HG03575 (cell line): ENCODE data around the gene ZSCAN1.

ENCODE experiments used
- ATAC-seq: cut with Tn5 transposase; IDR thresholded peaks from one replicate; pipeline ENCODE4 v1.9.1; 2021; ENCODE audit not compliant: unreplicated experiment, insufficient number of reproducible peaks, low FRiP score; ENCODE audit errors: extremely low read depth

The ZSCAN1 gene

GRCh38 chr19:58060231-58060630 is 26.4 kb downstream of the ZSCAN1 start:
- no peak for ATAC-seq

DNA sequence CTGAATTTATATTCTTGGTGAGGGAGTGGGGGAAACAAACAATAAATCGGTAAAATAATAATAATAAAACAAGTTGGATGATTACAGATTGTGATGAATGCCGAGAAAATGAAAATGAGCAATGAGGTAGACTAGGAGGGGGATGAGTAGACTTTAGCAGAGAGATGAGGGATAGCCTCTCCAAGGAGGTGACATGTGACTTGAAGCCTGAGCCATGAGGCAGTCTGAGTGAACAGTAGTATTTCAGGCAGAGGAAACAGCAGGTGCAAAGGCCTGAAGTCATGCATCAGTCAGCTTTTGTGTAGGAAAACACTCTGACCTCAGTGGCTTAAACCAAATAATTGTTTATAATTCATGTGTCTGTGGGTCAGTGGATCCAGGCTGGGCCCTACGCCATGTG is 29.9 kb downstream of the ZSCAN1 start:
- ATAC-seq, result no peak

GRCh38 chr19:58067240-58067912 is 33.6 kb downstream of the ZSCAN1 start:
- no peak for ATAC-seq

DNA sequence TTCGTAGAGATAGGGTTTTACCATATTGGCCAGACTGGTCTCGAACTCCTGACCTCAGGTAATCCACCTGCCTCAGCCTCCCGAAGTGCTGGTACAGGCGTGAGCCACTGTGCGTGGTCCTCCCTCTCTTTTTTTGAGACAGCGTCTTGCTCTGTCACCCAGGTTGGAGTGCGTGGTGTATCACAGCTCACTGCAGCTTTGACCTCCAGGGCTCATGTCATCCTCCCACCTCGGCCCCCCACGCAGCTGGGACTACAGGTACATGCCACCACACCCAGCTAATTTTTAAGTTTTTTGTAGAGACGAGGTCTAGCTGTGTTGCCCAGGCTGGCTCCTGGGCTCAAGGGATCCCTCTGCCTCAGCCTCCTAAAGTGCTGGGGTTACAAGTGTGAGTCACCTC is 46.0 kb downstream of the ZSCAN1 start:
- ATAC-seq, result no peak

DNA sequence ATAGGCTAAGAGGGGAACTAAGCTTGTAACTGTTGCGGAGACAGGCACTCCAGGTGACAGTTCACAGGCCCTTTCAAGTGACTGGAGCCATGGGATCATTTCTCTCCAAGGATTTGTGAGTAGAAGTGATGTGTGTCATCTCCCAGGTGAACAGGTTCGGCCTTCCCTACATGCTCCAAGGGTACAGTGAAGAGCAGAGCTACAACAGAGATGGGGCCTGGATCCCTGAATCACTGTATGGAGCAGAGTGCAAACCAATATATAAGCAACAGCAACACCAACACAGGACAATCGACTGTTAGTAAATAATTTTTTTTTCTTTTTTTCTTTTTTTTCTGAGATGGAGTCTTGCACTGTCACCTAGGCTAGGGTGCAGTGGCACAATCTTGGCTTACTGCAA is 49.2 kb downstream of the ZSCAN1 start:
- ATAC-seq, result no peak

GRCh38 chr19:58084596-58085347 is 50.9 kb downstream of the ZSCAN1 start:
- no peak for ATAC-seq

GRCh38 chr19:58085348-58085875 is 51.6 kb downstream of the ZSCAN1 start:
- ATAC-seq, result no peak

DNA sequence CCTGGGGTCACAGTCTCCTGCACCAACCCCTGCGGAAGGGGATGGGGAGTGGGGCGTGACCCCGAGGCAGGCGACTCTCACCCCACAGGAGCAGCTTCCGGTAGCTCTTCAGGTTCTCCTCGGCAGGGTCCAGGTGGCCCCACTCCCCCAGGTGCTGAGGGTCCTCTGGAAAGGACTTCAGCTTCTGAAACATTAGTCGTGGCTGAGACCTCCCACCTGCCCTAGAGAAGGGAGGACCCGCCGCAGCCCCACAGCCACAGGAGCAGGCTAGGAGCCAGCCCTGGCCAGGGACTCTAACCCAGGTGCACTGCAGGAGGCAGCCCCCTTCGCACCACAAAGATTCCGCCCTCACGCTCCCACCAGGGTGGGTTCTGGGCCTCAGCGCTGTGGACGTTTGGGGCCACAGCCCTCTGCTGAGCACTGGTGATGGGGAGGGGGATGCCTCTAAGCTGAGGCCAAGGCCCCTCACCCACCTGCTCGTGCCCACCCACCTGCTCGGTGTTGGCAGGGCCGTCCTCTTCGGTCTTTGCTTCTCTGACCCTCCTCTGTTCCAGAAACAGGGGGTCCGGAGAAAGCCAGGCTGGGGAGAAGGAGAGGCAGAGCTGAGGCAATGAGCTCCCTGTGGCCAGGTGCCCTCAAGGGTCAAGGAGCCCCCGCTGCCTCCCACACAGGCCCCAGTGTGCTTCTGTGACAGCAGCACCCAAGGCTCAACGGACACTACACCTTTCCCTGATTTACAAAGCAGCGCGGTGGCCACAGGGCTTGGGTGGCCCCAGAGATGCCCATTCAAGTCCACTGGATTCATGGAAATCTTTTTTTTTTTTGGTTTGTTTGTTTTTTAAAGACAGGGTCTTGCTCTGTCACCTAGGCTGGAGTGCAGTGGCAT is 53.2 kb downstream of the ZSCAN1 start:
- no peak for ATAC-seq

DNA sequence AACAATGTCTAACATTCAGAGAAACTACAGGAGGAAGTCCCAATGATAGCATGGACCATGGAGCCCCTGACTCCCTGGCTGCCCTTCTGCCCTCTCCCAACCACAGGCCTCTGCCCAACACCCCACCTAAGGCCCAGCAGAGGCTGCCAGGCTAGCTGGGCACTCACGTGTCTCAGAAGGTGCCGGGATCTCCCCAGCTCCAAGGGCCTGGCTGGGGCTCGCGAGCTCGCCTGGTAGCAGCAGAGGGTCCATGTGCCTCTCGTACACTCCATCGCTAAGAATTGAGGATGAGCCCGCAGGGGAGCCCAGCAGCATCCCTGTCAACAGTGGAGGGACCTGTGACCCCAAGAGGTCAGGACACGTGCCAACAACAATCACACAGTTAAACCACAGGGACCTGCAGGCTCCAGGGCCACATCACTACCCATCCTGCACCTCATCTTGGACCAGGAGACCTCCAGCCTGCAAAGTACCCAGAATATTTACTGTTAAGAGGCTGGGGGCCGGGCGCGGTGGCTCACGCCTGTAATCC is 54.8 kb downstream of the ZSCAN1 start:
- ATAC-seq, result no peak

GRCh38 chr19:58089846-58090245 is 56.0 kb downstream of the ZSCAN1 start:
- no peak for ATAC-seq

- no peak for ATAC-seq
Measured at GRCh38 chr19:58091251-58091995, 57.6 kb downstream of the ZSCAN1 start.

DNA sequence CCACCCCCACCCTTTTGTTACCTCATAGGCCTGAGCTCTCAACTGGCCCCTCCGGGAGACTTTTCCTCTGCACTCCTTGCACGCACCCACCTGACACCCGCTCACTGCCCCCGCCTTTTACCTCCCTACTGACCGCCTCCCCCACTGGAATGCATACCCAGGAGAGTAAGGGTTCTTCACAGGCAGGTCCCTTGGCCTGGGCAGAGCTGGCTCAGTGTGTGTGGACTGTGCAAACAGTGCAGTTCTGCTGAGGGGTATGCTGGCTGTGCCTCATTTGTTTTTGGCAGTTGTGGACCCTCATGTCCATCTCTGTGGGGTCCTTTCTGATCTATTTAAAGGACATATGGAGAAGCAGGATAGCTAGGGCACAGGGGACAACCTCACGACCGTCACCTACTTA is 59.2 kb downstream of the ZSCAN1 start:
- ATAC-seq, result no peak

DNA sequence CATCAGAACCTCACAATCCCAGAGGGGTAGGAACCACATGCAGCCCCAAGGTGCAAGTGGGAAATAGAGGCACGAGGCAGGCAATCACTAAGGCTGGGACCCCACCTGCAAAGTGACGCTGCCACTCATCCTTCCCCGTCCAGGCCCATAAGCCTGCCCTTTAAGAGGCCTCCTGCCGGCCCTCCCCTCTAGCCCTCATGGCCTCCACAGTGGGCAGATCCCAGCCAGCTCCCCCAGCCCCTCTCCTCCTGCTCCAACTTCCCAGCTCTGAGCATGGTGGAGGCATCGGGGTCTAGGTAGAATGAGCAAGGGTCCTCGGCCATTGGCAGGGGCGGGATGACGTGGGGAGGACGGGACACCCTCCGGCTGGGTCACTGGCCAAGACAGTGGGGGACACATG is 61.5 kb downstream of the ZSCAN1 start:
- ATAC-seq, result no peak

- ATAC-seq, result no peak
Measured at GRCh38 chr19:58096884-58097283, 63.1 kb downstream of the ZSCAN1 start.

DNA sequence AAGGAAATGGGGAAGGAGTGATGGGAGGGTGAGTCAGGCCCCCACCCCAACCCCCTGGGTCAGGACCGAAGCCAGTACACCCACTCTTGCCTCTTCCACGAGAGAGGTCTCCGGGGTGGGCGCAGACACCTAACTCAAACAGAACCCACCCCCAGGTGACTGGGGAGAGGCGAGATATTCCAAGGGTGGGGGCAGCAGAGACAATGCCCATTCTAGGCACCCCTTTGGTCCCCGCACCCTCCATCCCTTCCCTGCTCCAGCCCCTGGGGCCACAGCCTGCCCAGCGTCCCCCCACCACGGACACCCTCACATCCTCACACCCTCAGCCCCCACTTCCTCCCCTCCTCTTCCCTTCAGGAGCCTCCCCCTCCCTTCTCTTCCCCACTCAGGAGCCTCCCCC is 63.5 kb downstream of the ZSCAN1 start:
- ATAC-seq, result no peak

DNA sequence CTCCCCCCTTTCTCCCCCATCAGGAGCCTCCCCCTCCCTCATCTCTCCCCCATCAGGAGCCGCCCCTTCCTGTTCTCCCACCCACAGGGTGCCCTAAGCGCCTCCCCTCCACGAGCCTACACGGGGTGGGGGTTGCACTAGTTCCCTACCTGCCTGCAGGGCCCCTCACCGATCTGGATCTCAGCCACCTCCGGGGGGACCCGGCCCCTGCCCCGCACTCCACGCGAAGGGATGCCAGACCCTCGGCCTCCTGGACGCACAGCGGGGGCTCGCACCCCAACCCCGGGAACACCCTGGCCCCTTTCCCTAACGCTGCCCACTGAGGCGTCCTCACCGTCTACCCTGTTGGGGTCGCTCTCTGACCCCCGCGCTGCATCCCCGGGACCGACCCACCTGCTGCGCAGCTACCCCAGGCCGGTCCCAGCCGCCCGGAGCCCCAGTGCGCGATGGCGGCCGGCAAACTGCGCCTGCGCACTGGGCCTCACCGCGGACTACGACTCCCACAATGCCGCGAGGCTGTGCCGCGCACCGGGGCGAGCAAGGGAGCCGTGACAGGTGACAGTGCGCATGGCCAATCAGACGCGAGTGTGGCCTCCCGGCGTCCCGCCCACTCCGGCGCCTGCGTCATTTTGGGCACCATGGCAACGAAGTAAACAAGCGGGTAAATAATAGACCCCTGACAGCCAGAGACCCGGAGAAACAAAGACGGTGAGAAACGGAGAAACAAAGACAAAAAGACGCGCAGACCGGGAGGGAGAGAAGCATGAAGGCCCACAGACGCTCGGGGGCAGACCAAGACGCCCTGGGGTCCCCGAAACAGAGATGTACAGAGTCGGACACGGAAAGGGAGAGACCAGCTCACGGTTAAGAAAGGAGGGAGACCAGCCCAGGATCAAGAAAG is 64.2 kb downstream of the ZSCAN1 start, which contains the start of gene ZSCAN18:
Gene ZSCAN18 (minus strand): TSS at position 451 of the 901 bp plus-strand sequence. CDS start 7,964 bp downstream, outside the sequence.
- ATAC-seq, result no peak

- ATAC-seq, result no peak
Measured at GRCh38 chr19:58098682-58098998, 64.8 kb downstream of the ZSCAN1 start.
